GM21619 (cell line): Measurements from ENCODE around the gene ASB16.
"Not testable (repeated sequence)": the region's sequence is repeated elsewhere in the genome, so short reads cannot be mapped to it uniquely, and the experiment has no call there.

ENCODE experiments used
- ATAC-seq: cut with Tn5 transposase; IDR thresholded peaks from one replicate; pipeline ENCODE4 v1.9.1; 2021; ENCODE audit not compliant: unreplicated experiment

The ASB16 gene

GRCh38 chr17:44147812-44148211 is 22.7 kb upstream of the ASB16 start:
- no peak for ATAC-seq

GRCh38 chr17:44149066-44149465 is 21.4 kb upstream of the ASB16 start:
- ATAC-seq: not testable (repeated sequence)

- no peak for ATAC-seq
These were observed 20.7 kb upstream of the ASB16 start for GRCh38 chr17:44149750-44150329.

- ATAC-seq: no peak
These were observed 17.6 kb upstream of the ASB16 start for GRCh38 chr17:44152875-44153274.

- ATAC-seq: no peak
These were observed 15.0 kb upstream of the ASB16 start for GRCh38 chr17:44155488-44155887.

- no peak for ATAC-seq
These were observed 10.8 kb upstream of the ASB16 start for GRCh38 chr17:44159519-44160210.

- ATAC-seq: no peak
These were observed 6.0 kb upstream of the ASB16 start for GRCh38 chr17:44164476-44164875.

- no peak for ATAC-seq
These were observed 3.2 kb upstream of the ASB16 start for GRCh38 chr17:44167181-44167861.

GRCh38 chr17:44170135-44170498 is 387 bp upstream of the ASB16 start:
- ATAC-seq: no peak

- no peak for ATAC-seq
These were observed 1.5 kb downstream of the ASB16 start for GRCh38 chr17:44171931-44172455.

- no peak for ATAC-seq
These were observed 3.9 kb downstream of the ASB16 start for GRCh38 chr17:44174427-44174826.

GRCh38 chr17:44176257-44176656 is 5.8 kb downstream of the ASB16 start:
- no peak for ATAC-seq

- no peak for ATAC-seq
These were observed 6.4 kb downstream of the ASB16 start for GRCh38 chr17:44176671-44177501.

- ATAC-seq: no peak
These were observed 7.1 kb downstream of the ASB16 start for GRCh38 chr17:44177640-44178039.

- ATAC-seq: no peak
These were observed 7.6 kb downstream of the ASB16 start for GRCh38 chr17:44178133-44178532.

- ATAC-seq: no peak
These were observed 12.5 kb downstream of the ASB16 start for GRCh38 chr17:44183024-44183423.

GRCh38 chr17:44184212-44184810 is 13.8 kb downstream of the ASB16 start:
- ATAC-seq: no peak

- ATAC-seq: peak; percentile 86
These were observed 16.0 kb downstream of the ASB16 start, which contains the start of gene TMUB2 for GRCh38 chr17:44186307-44187130. Gene TMUB2, plus strand, starts transcription at chr17:44186972. Its CDS starts 737 bp downstream, at chr17:44187709.

- peak; percentile 39 for ATAC-seq
These were observed 16.8 kb downstream of the ASB16 start for GRCh38 chr17:44187131-44187899.
